CD4-positive, alpha-beta T cell treated with Interleukin-12 subunit alpha and Interleukin-12 subunit beta, for 1 hour (primary cell): Measurements from ENCODE around the gene MYRFL.
"Not testable (repeated sequence)": the region's sequence is repeated elsewhere in the genome, so short reads cannot be mapped to it uniquely, and the experiment has no call there.

Experiments used
- DNase-seq: peaks from one replicate; pipeline ENCODE4 v3.0.0-alpha.2; 2020

Gene MYRFL

DNA sequence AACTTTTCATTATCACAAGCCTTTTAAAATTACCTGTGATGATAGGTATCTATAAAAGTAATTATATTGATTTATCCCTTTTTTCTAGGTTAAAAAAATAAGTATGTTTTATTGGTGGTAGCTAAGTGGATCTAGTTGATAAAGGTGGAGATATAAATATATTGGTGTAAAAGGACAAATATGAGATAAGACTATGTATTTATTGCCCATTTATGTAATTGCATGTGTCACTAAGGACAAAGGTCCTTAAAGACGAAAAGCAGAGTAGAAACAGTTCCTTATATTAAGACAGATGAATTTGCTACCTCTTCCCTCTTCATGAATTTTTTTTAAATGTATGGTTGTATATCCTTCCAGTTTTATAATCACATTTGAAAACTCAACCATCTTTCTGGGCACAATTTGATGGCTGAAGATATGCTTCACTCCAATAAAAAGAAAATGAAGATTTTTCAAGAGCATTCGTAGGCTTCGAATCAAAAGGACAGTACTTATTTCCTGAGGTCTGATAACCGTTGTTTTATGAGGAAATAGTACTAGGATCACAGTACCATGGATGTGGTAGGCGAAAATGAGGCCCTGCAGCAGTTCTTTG, at the start of gene MYRFL:
TSS of gene MYRFL (plus strand) at position 262 of the 595 bp plus-strand sequence. CDS start at position 553, 291 bp downstream.
- no peak for DNase-seq

DNA sequence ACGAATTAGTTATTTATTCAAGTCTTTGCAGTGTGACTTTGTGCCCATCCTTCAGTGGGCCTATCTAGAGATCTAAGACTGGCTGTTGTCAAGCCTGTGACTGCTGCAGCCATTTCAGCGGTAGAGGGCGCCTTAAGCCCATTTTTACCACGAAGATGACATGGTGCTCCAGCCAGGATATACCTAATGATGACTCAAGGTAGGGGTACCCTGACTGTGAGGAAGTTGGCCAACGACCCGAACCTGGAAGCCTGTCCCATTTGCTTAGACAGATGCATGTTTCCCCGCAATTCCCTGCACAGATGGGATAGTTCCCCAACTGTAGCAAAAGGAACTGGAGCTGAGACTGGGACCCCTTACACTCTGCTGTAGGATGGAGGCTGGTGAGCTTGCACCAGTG, 45.1 kb upstream of the MYRFL start:
- no peak for DNase-seq

DNA sequence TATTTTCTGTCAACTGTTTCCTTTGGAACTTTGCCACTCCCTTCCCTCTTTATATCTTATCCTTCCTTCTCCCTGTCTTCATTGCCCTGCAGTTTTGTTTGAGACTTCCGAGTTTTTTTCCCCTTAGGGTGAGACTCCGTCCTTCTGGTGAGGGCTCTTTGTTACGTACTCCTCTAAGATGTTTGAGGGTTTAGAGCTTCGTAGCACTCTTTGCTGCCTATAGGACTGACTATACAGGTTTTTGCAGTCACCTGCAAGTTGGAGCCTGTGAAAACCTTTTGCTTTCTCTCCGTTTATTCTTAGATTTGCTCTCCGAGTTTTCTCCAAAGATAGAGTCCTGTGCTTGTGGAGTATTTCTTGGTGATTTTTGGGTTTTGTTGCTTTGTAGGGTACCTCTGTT, 41.7 kb upstream of the MYRFL start:
- DNase-seq: no peak

DNA sequence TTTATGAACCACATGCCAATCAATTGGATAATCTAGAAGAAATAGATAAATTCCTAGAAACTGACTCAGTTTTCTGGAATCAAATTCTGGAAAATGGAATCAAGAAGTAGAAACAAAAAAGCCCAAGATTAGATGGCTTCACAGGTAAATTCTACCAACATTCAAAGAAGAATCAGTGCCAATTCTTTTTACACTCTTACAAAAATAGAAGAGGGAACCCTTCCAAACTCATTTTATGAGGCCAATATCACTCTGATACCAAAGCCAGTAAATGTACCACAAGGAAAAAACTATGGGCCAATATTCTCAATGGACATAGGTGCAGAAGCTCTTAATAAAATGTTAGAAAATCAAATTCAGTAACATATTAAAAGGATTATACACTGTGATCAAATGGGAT, 35.7 kb upstream of the MYRFL start:
- no peak for DNase-seq

DNA sequence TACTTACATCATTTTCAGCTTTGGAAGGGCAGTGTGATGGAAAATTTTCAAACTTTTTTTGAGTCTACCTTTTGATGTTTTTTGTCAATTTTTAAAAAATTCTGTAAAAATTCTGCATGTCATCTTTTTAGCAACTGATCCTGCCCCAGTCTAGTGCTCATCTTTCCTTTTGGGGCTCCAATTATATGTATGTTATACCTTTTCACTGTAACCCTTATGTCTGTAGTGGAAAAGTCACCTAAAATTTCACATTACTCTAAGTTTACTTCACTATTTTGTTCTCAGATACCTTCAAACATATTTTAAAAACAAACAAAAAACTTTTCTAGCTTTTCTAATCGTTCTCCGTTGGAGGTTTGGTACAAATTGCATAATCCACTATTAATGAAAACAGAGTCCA, 32.5 kb upstream of the MYRFL start:
- DNase-seq: no peak

DNA sequence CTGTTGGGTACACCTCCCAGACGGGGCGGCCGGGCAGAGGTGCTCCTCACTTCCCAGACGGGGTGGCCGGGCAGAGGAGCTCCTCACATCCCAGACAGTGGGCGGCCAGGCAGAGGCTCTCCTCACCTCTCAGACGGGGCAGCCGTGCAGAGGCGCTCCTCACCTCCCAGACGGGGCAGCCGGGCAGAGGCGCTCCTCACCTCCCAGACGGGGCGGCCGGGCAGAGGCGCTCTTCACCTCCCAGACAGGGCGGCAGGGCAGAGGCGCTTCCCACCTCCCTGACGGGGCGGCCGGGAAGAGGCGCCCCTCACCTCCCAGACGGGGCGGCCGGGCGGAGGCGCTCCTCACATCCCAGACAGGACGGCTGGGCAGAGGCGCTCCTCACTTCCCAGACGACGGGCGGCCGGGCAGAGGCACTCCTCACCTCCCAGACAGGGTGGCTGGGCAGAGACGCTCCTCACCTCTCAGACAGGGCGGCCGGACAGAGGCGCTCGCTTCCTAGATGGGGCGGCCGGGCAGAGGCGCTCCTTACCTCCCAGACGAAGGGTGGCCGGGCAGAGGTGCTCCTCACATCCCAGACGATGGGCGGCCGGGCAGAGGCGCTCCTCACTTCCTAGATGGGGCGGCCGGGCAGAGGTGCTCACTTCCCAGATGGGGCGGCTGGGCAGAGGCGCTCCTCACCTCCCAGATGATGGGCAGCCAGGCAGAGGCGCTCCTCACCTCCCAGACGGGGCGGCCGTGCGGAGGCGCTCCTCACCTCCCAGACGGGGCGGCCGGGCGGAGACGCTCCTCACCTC, 17.7 kb upstream of the MYRFL start:
- not testable (repeated sequence) for DNase-seq

DNA sequence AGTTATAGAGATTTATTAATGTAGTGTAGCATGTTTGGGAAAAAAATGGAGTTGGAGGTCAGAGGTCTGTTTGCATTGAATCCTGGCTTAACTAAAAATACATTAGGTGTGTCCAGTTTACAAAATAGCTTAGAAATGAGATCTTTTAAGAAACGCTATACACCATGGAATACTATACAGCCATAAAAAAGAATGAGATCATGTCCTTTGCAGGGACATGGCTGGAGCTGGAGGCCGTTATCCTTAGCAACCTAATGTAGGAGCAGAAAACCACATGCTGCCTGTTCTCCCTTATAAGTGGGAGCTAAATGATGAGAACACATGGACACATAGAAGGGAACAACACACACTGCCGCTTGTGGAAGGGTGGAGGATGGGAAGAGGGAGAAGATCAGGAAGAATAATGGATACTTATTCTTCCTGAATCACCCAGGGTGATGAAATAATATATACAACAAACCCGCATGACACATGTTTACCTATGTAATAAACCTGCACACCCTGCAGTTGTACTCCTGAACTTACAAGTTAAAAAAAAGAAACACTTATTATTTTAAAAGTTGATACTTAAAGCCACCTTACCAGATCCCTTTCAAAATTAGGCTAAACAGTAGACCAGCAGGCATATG, 14.0 kb upstream of the MYRFL start:
- no peak for DNase-seq

DNA sequence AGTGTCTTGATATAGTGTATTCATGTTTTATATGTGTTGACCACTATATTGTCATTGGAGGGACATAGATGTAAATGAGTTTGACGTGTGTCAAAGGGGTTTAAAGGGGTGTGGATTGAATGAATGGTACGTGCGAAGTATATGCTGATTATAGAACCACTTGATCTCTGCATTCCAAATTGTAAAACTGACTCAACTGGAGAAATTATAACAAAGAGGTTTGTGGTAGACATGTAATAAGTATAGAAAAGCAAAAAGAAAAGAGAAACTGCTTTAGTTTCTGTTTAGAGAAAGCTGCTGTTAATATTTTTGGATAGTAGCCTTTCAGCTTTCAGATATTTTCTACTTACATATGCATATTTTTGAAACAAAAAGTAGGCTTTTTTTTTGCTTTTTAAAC, 8.9 kb upstream of the MYRFL start:
- DNase-seq: no peak

DNA sequence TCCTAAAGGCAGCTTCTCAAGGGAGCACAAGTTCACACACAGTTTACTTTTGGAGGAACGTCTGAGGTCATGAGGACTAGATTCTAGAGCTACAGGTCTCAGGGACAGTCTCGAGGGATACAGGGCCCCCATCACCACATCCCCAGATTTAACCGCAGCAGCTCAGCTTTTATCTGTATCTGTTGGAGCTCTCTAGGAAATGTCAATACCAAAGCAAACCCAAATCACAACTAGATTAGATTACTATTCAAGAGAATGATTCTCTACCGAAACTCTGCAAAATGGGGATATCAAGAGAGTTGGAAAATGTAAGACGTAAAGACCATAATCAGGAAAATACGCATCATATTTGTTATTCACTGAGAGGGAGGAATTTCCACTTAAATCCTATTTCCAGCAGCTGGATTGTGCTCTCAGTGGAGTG, 4.0 kb upstream of the MYRFL start:
- DNase-seq: no peak

DNA sequence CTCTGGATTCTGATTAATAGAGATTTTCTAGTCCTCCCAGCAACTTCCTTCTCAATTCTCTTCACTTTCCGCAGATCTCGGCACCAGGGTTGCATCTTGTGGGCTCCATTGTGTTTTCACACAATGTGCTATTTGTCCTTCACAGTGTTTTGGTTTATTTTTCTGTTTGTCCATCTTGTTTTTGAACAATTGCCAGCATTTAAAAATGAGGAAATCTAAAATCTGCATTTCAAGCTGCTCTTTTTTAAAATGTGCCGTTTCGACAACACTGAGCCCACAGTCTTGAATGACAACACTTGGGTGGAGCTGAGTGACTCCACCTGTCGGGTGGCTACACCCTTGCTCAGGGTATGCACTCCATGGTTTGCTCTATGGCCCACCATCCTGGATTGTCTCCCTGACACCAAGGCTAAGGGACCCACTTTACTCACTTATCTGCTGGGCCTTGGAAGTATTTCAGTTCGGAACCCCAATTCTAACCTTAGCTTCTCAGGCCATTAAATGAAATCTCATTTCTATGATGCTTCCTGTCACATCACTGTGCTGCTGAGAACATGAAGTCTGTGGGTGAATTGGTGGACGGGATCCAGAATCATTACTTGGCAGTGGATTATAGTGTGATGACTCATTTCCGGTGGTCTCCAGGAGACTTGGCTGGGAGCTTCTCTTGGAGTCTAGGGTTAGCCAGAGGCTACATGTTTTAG, 3.4 kb upstream of the MYRFL start:
- DNase-seq: no peak

DNA sequence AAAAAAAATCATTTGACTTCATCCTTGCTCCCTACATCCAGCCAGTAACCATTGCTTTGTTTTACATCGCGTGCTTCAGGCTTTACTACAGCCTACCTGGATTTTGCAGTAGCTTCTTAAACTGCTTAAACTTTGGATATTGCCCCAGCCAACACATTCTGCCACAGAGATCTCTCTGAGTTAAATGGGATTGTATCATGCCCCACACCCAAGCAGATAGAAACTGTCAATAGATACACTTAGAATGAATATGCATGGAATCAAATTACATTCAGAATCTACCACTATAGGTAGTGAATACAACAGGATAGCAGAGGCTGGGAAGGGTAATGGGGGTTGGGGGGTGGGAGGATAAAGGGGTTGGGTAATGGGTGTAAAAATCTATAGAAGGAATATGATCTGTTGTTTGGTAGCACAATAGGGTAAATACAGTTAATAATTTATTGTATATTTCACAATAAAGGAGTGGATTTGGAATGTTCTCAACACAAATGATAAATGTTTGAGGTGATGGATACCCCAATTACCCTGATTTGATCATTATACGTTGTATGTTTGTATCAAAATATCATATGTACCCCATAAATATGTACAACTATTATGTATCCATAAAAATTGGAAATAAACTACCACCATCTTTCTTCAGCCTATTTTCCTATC, 2.7 kb upstream of the MYRFL start:
- no peak for DNase-seq

DNA sequence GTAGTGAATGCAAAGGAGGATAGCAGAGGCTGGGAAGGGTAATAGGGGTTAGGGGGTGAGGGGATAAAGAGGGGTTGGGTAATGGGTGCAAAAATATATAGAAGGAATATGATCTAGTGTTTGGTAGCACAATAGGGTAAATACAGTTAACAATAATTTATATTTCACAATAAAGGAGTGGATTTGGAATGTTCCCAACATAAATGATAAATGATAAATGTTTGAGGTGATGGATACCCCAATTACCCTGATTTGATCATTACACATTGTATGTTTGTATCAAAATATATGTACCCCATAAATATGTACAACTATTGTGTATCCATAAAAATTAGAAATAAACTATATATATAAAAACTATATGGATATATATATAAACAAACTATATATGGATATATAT, 999 bp upstream of the MYRFL start:
- no peak for DNase-seq

DNA sequence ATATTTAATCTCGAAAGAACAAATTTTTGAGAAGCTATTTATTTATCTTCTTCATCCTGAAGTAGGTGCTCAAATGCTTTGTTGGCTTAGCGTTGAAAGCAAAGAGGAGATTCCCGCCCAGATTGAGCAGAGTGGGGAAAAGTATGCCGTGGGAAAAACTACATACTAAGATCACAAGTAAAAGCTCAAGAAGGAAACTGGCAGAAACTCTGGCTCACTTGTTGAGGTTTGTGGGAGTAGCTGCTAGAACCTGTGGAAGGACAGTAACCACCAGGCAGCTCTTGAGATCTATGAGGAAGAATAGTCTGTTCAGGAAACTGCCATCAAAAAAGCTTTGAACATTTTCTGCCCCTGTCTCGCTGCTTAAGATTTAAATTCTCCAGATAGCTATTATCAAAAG, 3.9 kb downstream of the MYRFL start:
- DNase-seq: no peak

DNA sequence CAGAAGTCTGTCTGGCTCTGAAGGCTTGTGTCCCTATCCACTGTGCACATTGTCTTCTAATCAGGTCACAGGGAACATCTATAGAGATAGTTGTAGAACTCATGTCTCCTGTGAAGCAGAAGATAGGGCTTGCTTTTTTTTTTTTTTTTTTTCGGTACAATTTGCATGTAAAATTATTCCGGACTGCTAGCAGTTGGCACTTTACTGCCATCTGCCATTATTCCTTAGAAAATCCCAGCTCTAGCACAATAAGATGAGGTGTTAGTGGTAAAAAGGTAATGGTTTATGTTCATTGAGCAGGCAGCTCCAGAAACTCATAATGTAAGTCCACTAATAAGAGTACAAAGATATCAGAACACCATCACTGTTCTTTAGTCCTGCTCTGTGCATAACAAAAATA, 8.7 kb downstream of the MYRFL start:
- DNase-seq: no peak

DNA sequence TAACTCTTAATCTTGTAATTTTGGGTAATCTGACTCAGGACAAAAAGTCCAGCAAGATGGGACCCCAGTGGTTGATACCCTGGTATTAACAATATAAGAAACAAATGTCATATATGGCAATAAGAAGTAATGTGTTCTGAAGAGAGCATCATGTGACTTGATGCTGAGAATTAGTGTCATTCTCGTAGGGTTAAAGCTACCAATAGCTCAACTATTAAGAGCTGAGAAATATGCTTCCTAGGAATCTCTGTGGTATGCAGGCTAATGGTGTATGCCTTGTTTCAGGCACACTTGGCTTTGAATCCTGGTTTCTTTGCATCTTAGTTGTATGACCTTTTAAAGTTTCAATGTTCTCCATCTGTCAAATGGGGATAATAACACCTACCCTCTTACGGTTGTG, 9.1 kb downstream of the MYRFL start:
- no peak for DNase-seq

DNA sequence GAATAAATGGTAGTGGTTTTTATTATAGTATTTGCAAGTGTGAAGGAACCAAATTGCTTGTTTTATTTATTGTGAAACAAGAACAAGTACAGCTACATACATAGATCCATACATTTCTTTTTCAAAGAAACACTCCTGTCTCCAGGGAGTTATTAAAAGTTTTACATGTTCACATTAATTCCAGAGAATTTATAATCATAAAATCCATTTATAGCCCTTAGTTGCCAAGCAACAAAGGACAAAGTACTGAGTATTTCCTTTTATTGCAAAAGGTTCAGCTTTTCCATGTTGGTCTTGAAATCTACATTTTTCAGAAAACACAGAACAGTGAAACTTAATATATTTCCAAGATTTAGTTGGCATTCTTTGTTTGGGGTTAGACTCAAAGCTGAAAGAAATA, 9.5 kb downstream of the MYRFL start:
- no peak for DNase-seq

DNA sequence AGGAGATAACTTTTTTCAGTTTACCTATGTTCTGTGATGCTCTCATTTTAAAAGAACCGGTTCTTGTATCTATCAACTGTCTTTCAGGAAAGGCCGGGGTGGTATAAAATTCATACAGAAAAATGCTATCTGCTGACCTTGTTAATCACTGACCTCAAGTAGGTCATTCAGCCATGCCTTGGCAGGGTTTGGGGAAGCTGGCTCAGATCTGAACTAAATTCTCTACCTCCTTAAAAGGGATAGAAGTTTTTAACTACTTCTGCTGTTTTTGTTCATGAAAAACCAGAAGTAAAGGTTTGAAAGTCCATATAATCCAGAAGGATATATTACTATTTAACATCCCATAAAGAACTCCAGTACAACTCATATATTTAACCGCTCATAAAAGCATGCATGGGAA, 10.1 kb downstream of the MYRFL start:
- no peak for DNase-seq

DNA sequence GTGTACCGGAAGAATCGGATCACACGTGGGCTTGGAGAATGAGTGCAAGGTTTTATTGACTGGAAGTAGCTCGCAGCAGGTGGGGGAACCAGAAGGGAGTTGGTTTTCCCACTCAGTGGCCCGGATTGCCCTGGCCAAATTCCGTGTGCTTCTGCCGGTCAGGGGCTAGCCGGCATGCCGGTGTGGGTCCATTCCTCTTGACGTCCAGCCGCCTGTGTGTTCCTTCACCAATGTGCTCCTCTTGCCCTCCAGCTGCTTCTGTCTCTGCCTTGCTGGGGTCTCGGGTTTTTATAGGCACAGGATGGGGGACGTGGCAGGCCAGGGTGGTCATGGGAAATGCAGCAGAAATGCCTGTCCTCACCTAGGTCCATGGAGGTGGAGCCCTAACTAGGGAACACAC, 11.0 kb downstream of the MYRFL start:
- no peak for DNase-seq

DNA sequence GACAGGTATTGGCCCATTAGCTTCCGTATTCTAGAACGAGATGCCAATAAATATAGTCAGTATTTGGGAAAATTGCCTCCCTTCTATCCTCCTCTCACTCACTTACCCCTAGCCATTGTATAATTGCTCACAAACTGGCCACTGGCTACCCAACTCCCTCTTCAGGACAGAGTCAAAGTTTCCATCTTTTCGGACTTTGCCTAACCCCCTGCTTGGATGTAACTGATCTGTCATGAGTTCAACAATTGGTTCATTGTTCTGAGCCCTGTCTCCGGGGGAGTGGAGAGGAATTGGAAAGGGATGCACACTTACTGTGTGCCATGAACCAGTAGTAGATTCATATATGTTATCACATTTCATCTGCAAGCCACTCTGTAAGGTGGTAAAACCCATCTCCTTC, 12.2 kb downstream of the MYRFL start:
- no peak for DNase-seq

DNA sequence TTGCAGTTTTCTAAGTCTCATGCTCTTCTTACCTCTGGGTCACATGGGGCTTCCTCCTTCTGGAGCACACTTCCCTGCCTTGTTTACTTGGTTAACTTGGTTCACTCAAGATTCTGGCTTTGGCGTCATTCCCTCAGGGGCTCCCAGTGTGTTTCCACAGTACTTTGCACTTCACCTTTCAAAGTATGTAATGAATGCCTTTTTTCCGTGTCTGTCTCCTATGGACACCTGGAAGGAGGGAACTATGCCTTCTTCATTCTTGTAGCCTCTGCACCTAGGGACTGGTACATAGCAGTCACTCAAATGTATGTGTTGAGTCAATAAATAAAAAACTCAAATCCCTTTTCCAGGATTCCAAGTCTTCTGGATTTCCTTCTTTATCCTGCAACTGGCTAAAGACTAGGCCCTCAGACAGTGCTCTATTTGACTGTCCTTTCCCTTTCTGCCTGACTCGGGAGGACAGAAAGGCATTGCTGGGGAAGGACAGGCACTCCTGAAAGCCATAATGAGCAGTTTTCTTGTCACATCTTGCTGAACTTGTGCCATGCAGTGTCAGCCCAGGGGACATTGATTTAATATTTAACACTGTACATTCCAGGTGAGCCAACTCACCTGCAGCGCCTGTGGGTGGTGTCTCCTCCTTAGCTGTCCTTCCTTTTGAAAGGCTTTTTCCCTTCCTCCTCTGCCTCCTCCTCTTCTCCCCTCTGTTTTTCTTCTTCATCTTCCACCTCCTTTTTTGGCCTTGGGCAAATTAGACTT, 12.8 kb downstream of the MYRFL start:
- no peak for DNase-seq

DNA sequence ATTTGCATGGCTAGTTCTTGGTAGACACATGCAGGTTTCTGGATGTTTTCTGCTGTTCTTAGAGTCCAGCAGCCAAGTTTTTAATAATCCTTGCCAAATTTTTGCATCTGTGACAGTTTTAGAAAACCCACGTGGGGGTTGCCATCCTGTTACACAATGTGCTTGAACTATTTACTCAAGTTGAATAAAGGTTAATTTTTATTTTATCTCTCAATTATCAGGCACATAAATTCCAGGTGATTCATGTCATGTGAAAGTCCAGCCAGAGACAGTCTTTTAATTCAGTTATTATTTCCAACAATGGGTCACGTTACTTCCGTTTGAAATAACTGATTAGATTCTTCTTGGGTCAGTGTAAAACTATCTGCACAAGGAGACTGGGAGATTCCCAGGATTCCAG, 15.7 kb downstream of the MYRFL start:
- DNase-seq: no peak

DNA sequence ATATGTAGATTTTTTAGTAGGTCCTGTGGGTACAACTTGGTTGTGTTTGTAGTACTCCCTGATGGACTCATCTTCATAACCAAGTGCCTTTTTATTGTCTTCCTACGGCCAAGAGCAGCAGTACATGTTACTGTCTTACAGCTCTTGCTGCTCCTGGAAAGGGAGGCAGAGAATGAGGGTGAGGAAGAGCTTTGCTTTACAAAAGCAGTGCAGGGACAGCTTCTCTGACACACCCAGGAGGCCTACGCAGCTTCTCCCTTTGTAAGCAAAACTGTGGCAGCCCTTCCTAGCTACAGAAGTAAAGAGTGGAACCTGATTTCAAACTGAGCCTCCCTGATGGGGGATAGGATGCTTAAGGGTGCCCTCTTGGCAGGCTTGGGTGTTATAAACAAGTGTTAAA, 18.6 kb downstream of the MYRFL start:
- no peak for DNase-seq
